ENCODE data around the gene EFNB1. TPM values are rescaled to one million over a fixed set of nuclear protein-coding genes. Genes with fewer than 3 reads are reported as not detected.

EFNB1 gene
- total RNA-seq, 1 experiment from 2014 or later = 16.4 TPM

- peaks cover 3% of the 10 kb centered on the region for H3K36me3 Mint-ChIP-seq
- CTCF ChIA-PET = interaction anchor here (0.6 to 1.3 kb wide), 4 partner anchors 12 to 553 kb away, joined by 3 read pairs; no protein-coding TSS in a partner anchor
- H3K4me1 Mint-ChIP-seq = peaks cover 21% of the 10 kb centered on the region
- peaks cover 80% of the 10 kb centered on the region for H3K27me3 Mint-ChIP-seq (ENCODE audit: low read depth)
- no peaks in the 10 kb centered on the region for H3K9me3 Mint-ChIP-seq
- H3K27ac Mint-ChIP-seq = no peak overlapping the region
- DNase-seq (ENCODE audit: low spot score) (no peak), ATAC-seq (no peak)
- POLR2A ChIA-PET = no interaction called here
- TF ChIP-seq TEAD1 (CRISPR knock-in tag; IDR thresholded peaks at IDR 0.05) (no peak), NFE2L1 (CRISPR knock-in tag; IDR thresholded peaks at IDR 0.05) (no peak), SMAD4 (CRISPR knock-in tag; IDR thresholded peaks at IDR 0.05) (no peak), ZNF532 (CRISPR knock-in tag; IDR thresholded peaks at IDR 0.05; ENCODE audit: borderline replicate concordance) (no peak), CDX4 (CRISPR knock-in tag; IDR thresholded peaks at IDR 0.05; ENCODE audit: borderline replicate concordance) (no peak)
- no peak overlapping the region for H3K4me3 Mint-ChIP-seq
These were observed 5.7 kb downstream of the EFNB1 start for GRCh38 chrX:68834371-68835103.

GRCh38 chrX:68835104-68835442, 6.3 kb downstream of the EFNB1 start:
- Mint-ChIP-seq H3K4me3 (no peak overlapping the region), H3K9me3 (no peaks in the 10 kb centered on the region), H3K4me1 (peaks cover 21% of the 10 kb centered on the region), H3K27ac (no peak overlapping the region), H3K36me3 (peaks cover 3% of the 10 kb centered on the region), H3K27me3 (ENCODE audit: low read depth) (peaks cover 75% of the 10 kb centered on the region)
- ChIA-PET CTCF (interaction anchor here (0.6 to 1.2 kb wide), 2 partner anchors 79 to 553 kb away, joined by 3 read pairs; no protein-coding TSS in a partner anchor), POLR2A (no interaction called here)
- no peak for DNase-seq (ENCODE audit: low spot score)
- no peak for ATAC-seq
- TF ChIP-seq MLX (CRISPR knock-in tag; IDR thresholded peaks at IDR 0.05) (no peak), KAT7 (CRISPR knock-in tag; IDR thresholded peaks at IDR 0.05; ENCODE audit: borderline replicate concordance) (no peak), IRF1 (CRISPR knock-in tag; IDR thresholded peaks at IDR 0.05) (no peak), PREB (CRISPR knock-in tag; IDR thresholded peaks at IDR 0.05; ENCODE audit: borderline replicate concordance) (no peak), ZBTB43 (CRISPR knock-in tag; IDR thresholded peaks at IDR 0.05) (no peak), ARID4B (CRISPR knock-in tag; IDR thresholded peaks at IDR 0.05; ENCODE audit: borderline replicate concordance) (no peak), ZNF425 (CRISPR knock-in tag; conservative IDR thresholded peaks at IDR 0.05) (no peak), ELF4 (CRISPR knock-in tag; IDR thresholded peaks at IDR 0.05; ENCODE audit: low read depth) (no peak)

Data from WTC11 (cell line).